ENCODE data around the gene SELENOO. TPM values are rescaled to one million over a fixed set of nuclear protein-coding genes. Genes with fewer than 3 reads are reported as not detected.

Gene SELENOO
- total RNA-seq, 1 donor from 2014 or later, result 85.2 TPM

DNA sequence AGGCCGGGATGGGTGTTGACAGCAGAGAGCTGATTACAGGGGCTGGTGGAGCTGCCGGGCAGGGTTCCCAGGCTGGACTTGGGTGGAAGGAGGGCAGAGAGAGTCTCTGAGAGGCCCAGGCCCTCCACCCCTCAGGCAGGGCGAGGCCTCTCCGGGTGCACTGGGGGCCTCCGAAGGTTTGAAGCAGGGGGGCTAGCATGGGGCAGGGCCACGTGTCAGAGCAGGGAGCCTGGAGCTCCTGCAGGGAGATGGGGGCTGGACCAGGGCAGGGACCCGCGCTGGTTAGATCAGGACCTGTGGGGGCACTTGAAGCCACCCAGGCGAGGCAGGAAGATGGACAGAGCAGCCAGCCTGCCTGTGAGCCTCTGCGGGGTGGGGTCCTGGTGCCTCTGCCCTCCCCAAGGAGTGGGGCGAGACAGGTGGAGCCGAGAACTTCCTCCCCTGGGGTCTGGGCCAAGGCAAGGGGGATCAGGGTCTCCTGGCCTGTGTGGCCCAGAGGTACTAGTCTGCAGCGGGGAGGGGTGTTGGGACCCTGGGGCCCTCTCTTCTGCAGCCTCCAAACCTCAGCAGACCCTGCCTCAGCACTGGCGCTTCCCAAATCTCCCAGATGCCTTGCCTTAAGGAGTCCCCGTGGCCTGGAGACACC, 29.4 kb upstream of the SELENOO start:
- no peak for DNase-seq (ENCODE audit: low spot score)
- ATAC-seq, result peak; percentile 26

DNA sequence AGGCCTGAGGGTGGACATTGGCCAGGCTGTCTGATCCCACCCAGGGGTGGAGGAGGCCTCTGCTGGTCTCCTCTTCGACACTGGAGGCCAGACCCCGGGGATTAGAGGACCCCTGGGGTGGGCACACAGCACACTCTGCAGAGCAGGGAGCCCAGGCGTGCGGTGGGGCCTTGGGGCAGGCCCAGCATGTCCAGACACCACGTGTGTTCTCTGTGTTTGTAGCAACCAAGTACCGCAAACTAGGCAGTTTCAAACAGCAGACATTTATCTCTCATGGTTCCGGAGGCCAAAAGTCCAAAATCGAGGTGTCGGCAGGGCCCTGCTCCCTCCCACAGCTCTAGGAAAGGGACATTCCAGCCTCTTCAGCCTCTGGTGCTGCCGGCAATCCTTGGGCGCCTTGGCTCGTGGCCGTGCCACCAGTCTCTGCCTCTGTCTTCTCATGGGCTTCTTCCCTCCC, 28.8 kb upstream of the SELENOO start:
- ATAC-seq (peak; percentile 61), DNase-seq (ENCODE audit: low spot score) (no peak)

DNA sequence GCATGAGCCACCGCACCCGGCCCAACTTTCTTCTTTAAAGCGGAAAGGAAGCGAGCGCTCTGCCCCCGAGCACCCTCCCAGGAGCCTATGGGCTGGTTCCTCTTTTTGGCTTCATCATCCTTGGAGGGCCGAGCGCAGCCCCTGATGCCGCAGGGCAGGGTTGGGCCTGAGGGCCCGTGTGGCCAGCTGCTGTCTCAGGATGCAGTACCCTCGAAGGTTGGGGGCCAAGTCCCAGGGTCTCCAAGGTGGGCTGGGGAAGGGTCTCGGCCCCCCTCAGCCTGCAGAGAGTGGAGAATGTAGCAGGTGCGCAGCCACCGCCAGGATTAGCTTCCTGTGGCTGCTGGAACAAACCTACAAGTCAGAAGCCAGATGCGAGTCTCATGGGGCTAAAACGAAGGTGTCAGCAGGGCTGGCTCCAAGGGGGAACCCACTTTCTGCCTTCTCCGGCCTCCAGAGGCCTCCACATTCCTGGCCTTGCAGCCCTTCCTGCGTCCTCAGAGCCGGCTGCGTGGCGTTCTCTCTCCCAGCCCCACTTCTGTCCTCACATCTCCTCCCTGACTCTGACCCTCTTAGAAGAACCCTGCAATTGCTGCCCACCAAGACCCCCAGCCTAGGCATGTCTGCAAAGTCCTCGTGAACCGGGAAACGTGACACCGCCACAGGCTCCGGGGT, 27.4 kb upstream of the SELENOO start:
- DNase-seq (ENCODE audit: low spot score), result no peak

DNA sequence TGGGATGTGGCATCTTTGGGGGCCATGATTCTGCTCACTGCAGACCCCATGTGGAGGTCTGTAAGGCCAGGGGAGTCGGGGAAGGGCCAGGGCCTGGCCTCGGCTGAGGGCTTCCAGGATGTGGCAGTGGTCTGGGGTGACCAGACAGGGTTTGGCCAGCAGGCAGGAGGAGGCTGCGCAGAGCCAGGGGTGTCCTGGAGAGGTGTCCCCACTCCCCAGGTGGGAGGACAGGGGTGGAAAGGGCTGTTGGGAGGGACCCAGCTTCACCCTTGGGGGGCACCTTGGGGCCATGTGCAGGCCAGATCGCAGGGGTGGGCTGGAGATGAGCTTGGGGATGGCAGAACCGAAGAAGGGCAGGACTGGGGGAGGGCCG, 26.8 kb upstream of the SELENOO start:
- ATAC-seq, result no peak
- DNase-seq (ENCODE audit: low spot score), result no peak

More for the DNA sequence above, 27.4 kb upstream of the SELENOO start:
- ATAC-seq, result no peak

DNA sequence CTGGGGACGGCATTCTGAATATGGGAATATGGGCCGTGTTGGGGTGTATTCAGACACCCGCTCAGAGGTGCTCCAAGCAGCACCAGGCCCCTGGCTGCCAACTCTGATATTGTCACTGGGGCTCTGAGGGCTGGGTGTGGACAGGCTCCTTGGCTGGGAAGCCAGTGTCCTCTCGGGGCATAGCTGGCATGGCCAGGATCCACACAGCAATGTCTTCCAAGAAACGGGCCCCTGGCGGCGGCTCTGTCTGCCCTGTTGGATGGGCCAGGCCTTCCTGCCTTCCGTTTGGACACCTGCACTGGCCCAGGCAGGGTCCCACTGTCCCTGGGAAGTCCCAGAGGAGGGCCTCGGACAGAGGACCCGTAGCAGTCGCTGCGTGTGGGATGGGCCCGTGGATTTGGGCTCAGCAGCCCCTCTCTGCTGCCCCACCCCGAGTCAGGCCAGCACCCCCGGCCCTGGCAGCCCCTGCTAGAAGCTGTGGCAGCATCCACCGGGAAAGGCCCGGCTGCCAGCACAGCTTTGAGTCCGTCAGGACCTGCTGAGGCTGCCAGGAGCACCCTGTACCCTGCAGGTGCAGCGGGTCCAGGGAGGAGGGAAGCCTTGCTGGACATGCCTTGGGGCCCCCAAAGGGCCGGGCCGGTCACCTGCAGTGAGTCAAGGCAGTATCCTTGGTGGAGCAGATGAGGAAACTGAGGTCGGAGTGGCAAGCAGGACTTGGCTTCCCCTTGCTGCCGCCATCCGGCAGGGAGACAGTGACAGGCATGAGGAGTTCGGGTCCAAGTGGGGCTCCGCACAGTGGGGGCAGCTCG, 26.2 kb upstream of the SELENOO start:
- DNase-seq (ENCODE audit: low spot score), result no peak
- ATAC-seq, result no peak

DNA sequence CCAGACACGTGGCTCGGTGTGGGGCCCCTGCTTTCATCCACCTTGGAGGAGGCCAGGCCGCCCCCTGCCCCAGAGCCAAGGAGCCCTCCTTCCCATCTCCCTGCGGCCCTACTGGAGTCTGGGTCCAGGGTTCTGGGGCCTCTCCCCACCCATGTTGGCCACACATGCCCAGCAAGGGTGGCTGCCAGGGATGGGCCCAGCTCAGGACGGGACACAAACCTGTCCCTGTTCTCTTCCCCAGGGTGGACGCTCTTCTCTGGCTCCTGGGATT, 25.7 kb upstream of the SELENOO start:
- ATAC-seq (no peak), DNase-seq (ENCODE audit: low spot score) (no peak)

DNA sequence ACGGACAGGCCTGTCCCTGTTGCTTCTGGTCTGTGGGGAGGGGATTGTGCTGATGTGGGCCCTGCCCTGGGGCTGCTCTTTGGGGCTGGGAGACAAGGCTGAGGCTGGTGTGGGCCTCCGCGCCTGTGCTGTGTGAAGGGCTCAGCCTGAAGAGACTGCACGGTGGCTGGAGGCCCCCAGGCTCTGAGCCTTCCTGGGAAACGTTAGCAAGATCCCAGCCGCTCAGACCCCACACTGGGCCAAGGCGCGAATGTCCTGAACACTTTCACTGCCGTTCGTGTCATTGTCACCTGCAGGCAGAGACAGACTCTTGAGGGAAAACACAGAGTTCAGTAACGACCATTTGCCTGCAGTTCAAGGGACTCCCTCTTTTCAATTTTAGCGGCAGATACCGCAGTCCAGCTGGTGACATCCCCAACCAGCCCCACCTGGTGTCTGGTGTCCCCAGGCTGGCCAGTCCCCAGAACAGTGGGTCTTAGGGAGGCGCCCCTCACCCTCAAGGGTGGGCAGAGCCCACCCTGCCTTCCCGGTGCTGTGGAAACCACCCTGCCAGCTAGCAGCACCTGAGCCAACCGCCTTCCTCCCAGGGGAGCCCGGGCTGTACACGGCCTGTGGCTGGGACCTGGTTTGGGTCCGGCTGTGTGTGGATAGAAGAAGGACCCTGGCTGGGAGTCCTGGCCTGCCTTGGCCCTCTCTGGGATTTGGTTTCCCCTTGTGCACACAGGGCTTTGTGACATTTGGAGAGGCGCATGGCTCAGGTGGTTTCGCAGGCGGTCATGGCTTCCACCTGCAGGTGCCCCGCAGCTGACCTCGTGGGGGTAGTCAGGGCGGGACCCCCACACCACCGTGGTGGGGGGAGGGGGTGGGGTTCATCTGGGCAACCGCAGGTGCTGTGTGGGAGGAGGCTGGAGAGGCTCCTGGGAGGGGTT, 24.6 kb upstream of the SELENOO start:
- DNase-seq (ENCODE audit: low spot score), result no peak
- ATAC-seq, result no peak

DNA sequence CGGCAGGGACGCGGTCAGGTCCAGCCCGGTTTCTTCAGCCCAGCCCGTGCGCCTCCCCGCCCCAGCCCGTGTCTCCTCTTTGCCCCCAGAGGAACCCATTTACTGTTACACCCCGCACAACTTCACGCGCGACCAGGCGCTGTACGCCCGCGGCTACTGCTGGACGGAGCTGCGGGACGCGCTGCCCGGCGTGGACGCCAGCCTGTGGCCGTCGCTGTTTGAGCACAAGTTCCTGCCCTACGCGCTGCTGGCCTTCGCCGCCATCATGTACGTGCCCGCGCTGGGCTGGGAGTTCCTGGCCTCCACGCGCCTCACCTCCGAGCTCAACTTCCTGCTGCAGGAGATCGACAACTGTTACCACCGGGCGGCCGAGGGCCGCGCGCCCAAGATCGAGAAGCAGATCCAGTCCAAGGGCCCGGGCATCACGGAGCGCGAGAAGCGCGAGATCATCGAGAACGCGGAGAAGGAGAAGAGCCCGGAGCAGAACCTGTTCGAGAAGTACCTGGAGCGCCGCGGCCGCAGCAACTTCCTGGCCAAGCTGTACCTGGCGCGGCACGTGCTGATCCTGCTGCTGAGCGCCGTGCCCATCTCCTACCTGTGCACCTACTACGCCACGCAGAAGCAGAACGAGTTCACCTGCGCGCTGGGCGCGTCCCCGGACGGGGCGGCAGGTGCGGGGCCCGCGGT, 23.8 kb upstream of the SELENOO start:
- no peak for ATAC-seq
- DNase-seq (ENCODE audit: low spot score), result no peak

DNA sequence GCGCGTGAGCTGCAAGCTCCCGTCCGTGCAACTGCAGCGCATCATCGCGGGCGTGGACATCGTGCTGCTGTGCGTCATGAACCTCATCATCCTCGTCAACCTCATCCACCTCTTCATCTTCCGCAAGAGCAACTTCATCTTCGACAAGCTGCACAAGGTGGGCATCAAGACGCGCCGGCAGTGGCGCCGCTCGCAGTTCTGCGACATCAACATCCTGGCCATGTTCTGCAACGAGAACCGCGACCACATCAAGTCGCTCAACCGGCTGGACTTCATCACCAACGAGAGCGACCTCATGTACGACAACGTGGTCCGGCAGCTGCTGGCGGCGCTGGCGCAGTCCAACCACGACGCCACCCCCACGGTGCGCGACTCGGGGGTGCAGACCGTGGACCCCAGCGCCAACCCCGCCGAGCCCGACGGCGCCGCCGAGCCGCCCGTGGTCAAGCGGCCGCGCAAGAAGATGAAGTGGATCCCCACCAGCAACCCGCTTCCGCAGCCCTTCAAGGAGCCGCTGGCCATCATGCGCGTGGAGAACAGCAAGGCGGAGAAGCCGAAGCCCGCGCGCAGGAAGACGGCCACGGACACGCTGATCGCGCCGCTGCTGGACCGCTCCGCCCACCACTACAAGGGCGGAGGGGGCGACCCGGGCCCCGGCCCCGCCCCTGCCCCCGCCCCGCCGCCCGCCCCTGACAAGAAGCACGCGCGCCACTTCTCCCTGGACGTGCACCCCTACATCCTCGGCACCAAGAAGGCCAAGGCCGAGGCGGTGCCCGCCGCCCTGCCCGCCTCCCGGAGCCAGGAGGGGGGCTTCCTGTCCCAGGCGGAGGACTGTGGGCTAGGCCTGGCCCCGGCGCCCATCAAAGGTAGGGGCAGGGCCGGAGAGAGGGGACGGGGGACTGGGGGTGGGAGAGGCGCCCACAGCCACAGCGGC, 23.0 kb upstream of the SELENOO start:
- ATAC-seq (no peak), DNase-seq (ENCODE audit: low spot score) (no peak)

DNA sequence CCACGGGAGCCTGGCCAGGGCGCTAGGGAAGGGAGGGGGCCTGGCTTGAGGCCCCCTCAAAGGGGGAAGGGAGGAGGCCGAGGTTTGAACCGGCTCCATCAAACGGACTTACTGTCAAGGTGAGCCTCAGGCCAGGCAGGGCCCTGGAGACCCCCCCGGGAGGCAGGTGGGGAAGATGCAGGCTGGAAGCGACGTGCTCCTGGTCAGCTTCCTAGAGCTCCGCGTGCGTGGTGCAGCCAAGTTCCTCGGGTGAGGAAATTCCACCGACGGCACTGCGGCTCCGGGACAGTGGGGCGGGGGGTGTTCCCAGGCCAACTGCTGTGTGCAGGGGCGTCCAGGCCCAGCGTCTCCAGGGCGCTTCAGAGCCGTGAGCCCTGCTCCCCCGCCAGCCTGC, 22.3 kb upstream of the SELENOO start:
- ATAC-seq (no peak), DNase-seq (ENCODE audit: low spot score) (no peak)

DNA sequence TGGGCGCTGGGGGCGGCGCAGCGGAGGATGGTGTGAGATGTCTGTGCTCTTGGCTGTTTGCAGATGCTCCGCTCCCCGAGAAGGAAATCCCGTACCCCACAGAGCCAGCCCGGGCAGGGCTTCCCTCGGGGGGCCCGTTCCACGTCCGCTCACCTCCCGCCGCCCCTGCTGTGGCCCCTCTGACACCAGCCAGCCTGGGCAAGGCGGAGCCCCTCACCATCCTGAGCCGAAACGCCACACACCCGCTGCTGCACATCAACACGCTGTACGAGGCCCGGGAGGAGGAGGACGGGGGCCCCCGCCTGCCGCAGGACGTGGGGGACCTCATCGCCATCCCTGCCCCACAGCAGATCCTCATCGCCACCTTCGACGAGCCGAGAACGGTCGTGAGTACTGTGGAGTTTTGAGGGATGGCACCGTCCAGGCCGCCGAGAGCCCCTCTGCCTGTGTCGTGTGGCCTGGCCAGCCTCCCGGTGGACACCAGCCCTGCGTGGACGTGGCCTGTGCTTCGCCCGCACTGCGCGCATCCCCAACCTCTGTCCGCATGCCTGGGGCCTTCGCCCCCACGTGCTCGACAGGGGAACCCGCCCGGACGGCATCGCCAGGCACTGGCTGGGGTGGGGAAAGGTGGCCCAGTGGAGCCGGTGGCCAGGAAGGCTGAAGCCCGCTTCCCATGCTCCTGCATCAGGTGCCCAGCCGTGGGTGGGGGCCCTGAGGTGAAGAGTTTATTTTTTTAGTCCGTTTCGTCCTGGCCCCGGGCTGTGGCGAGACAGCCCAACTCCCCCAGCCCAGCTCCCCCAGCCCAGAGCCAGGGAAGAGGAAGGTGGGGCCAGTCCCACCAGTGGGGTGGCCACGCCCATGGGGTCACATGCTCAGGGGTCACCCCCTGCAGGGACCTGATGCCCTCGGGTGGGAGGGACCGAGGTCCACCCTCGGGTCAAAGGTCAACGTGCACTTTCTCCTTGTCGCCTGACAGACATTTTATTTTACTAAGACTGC, 21.6 kb upstream of the SELENOO start:
- ATAC-seq (no peak), DNase-seq (ENCODE audit: low spot score) (peak; percentile 44)

DNA sequence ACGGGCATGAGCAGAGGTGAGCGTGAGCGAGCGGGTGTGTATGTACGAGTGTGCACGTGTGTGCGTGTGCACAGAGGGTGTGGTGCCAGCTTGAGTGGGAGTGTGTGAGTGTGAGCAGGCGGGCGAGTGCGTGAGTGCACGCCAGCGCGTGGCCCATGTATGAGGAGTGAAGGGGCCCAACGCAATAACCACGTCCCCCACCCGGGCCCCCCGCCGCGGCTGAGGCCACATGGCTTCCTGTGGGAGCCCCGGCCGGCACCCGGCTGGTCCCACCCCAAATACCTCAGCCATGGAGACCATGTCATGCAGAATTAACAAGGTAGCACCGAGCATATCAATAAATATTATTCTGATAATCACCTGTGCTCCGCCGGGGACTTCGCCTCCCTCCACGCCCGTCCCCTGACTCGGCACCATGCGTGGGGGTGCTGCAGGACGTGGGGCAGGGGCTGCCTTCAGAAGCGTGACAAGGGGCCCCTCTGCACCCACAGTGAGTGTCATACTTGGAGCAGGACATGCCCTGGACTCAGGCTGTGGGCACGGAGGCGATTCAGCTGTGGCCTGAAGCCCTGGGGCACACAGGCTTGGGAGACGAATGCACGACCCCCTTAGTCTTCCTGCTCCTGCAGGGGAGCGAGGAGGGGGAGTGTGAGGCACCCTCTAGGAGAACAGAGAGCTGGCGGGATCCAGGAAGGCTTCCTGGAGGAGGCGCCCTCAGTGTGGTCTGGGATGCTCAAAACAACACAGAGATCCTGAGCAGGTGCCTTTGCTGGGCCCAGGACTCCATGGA, 20.7 kb upstream of the SELENOO start:
- ATAC-seq (no peak), DNase-seq (ENCODE audit: low spot score) (peak; percentile 44)

DNA sequence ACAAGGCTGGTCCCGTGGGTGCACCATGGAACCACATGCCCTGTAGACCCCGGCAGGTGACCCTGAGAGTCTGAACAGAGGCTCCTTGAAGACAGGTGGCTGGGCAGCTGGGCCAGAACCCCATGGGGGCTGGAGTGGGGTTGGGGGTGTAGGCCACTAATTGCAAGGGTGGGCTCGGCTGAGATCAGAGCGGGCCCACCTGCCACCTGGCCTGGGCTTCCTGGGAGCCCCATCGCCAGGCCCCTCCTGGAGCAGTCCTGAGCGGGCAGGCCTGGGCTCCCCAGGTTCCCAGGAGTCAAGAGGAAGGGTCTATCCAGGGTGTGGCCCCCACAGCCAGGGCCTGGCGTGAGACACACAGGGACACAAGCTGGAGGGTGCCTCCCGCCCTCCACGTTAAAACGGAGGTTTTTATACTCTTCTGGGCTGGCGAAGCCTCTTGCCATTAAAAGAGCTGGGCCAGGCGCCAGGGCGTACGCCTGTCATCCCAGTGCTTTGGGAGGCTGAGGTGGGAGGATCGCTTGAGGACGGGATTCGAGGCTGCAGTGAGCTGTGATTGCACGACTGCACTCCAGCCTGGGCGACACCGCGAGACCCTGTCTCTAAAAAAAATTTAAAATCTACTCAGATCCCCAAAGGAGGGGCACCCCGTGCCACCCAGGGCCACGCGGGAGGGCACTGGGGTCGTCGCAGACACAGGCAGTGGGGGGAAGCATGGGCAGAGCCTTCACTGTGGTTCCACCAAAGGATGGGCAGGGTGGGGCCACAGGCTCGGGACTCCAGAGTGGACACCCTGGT, 19.9 kb upstream of the SELENOO start:
- ATAC-seq (no peak), DNase-seq (ENCODE audit: low spot score) (peak; percentile 45)

DNA sequence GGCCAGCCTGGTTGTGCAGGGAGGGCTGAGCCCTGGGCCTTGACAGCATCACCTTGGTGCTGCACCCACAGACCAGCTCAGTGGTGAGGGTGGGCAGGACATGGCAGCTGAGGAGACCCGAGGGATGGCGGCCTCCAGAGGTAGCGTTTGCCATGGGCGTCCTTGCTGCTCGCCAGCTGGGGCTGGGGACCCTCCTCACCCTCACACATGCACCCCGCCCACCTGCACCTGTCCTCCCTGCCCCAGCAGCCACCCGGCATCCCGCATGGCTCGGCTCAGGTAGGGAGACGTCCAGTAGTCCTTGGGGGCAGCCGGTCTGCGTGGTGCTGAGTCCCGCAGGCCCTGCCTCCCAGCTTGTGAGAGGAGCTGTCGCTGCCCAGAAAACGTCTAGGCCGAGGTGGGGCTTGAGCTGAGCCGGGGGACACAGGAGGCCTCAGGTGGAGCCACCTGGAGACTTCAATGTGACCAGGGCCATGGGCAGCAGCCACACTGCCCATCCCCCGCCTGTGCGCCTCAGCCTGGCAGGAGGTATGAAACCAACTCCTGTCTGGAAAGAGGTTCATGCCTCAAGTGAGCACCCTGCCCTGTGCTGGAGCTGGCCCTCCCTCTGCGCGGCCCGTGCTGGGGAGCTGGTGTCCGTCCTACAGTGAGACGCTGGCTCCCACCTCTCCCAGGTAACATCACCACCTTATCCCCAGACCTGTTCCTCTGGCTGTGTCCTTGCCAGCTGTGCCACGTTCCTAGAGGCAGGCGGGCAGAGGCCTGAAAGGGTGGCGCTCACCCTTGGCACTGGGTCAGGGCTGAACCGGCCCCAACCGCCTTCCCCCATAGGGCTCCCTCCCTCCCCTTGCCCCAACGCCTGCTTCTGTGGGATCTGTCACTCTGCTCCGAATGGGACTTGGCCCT, 18.4 kb upstream of the SELENOO start:
- ATAC-seq (peak; percentile 63), DNase-seq (ENCODE audit: low spot score) (peak; percentile 83)

DNA sequence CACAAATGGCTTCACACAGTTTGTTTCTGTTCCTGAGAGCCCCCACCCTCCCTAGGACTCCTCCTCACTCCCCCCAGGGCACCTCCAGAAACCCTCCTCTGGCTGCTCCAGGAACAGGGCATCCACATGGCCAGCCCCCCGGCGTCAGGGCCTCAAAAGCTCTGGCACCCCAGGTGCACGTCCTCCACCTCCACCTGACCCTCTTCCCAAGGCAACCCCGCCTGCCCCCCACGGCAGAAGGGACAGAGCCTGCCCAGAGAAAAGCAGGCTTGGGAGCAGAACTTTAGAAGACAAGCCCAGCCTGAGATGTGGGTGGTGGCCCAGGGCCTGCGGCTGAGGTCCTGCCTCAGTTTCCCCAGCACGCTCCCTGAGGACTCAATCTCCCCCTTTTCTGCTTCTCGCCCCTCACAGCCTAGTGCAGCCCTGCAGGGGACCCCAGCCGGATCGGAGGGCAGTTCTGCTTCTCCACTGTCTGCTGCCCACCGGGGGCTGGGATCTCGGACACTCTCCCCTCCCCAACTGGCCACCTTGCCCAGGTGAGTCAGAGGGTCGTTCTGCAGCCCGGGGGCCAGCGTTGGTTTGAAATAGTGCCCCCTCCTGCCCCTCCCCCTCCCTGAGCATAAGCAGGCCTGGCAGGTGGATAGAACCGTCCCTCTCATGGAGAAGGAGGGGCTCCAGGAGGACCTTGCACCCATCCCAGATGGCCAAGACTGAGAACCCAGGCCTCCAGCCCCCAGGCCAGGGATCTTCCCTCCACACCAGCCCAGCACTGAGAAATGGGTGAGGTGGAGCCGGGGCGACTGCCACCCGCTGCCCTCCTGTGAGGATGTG, 17.5 kb upstream of the SELENOO start:
- ATAC-seq, result no peak
- DNase-seq (ENCODE audit: low spot score), result peak; percentile 45
